GM19463 (cell line): ENCODE data around the gene SYNRG.

Experiments used
- ATAC-seq: cut with Tn5 transposase; IDR thresholded peaks from one replicate; pipeline ENCODE4 v1.9.1; 2021; ENCODE audit warnings: mild to moderate bottlenecking, moderate library complexity; ENCODE audit not compliant: unreplicated experiment

SYNRG gene

GRCh38 chr17:37604556-37604955 lies 4.7 kb downstream of the SYNRG start:
- ATAC-seq: no peak

- no peak for ATAC-seq
These were observed 11.1 kb downstream of the SYNRG start for GRCh38 chr17:37598145-37598544.

- no peak for ATAC-seq
These were observed 16.9 kb downstream of the SYNRG start for GRCh38 chr17:37592291-37592690.

- no peak for ATAC-seq
These were observed 24.2 kb downstream of the SYNRG start for GRCh38 chr17:37585066-37585465.

- ATAC-seq: no peak
These were observed 32.9 kb downstream of the SYNRG start for GRCh38 chr17:37576281-37576680.

- no peak for ATAC-seq
These were observed 34.8 kb downstream of the SYNRG start for GRCh38 chr17:37574427-37574826.

GRCh38 chr17:37571674-37572073 lies 37.5 kb downstream of the SYNRG start:
- no peak for ATAC-seq

GRCh38 chr17:37570527-37571093 lies 38.6 kb downstream of the SYNRG start:
- ATAC-seq: no peak

GRCh38 chr17:37568350-37569053 lies 40.7 kb downstream of the SYNRG start:
- ATAC-seq: no peak

GRCh38 chr17:37567538-37567937 lies 41.7 kb downstream of the SYNRG start:
- no peak for ATAC-seq

GRCh38 chr17:37567137-37567536 lies 42.1 kb downstream of the SYNRG start:
- no peak for ATAC-seq

GRCh38 chr17:37564252-37564651 lies 45.0 kb downstream of the SYNRG start:
- ATAC-seq: no peak

- no peak for ATAC-seq
These were observed 47.0 kb downstream of the SYNRG start for GRCh38 chr17:37562016-37562745.

GRCh38 chr17:37558299-37558698 lies 50.9 kb downstream of the SYNRG start:
- no peak for ATAC-seq

GRCh38 chr17:37557482-37557881 lies 51.7 kb downstream of the SYNRG start:
- no peak for ATAC-seq

GRCh38 chr17:37555386-37555785 lies 53.8 kb downstream of the SYNRG start:
- no peak for ATAC-seq

GRCh38 chr17:37553401-37553966 lies 55.7 kb downstream of the SYNRG start:
- no peak for ATAC-seq

GRCh38 chr17:37551788-37552187 lies 57.4 kb downstream of the SYNRG start:
- ATAC-seq: no peak

- no peak for ATAC-seq
These were observed 61.2 kb downstream of the SYNRG start for GRCh38 chr17:37547986-37548385.

GRCh38 chr17:37546302-37546701 lies 62.9 kb downstream of the SYNRG start:
- ATAC-seq: no peak

GRCh38 chr17:37545486-37545885 lies 63.7 kb downstream of the SYNRG start:
- ATAC-seq: no peak

- ATAC-seq: no peak
These were observed 65.6 kb downstream of the SYNRG start for GRCh38 chr17:37543637-37544052.
